HG03378 (cell line): ENCODE results near the gene KIDINS220.

Experiments
- ATAC-seq: cut with Tn5 transposase; IDR thresholded peaks from one replicate; pipeline ENCODE4 v1.9.1; 2021; ENCODE audit warnings: mild to moderate bottlenecking, moderate library complexity; ENCODE audit not compliant: unreplicated experiment

Gene KIDINS220

GRCh38 chr2:8836971-8837794 is at the start of gene KIDINS220:
KIDINS220 (minus strand) TSS chr2:8837613; CDS start chr2:8827093, 10,520 bp downstream.
- ATAC-seq, result peak; percentile 63

- no peak for ATAC-seq
These were observed 49.5 kb upstream of the KIDINS220 start for GRCh38 chr2:8886876-8887275.

GRCh38 chr2:8886202-8886518 is 48.7 kb upstream of the KIDINS220 start:
- ATAC-seq, result no peak

- ATAC-seq, result no peak
These were observed 48.2 kb upstream of the KIDINS220 start for GRCh38 chr2:8885449-8886201.

GRCh38 chr2:8884812-8885211 is 47.4 kb upstream of the KIDINS220 start:
- ATAC-seq, result no peak

- ATAC-seq, result no peak
These were observed 44.7 kb upstream of the KIDINS220 start for GRCh38 chr2:8882094-8882493.

- ATAC-seq, result no peak
These were observed 40.5 kb upstream of the KIDINS220 start for GRCh38 chr2:8877894-8878293.

- no peak for ATAC-seq
These were observed 39.9 kb upstream of the KIDINS220 start for GRCh38 chr2:8877332-8877731.

- no peak for ATAC-seq
These were observed 39.2 kb upstream of the KIDINS220 start for GRCh38 chr2:8876628-8877027.

GRCh38 chr2:8872821-8873432 is 35.5 kb upstream of the KIDINS220 start:
- no peak for ATAC-seq

GRCh38 chr2:8870441-8870840 is 33.0 kb upstream of the KIDINS220 start:
- ATAC-seq, result no peak

GRCh38 chr2:8867363-8867762 is 29.9 kb upstream of the KIDINS220 start:
- no peak for ATAC-seq

GRCh38 chr2:8863331-8863953 is 26.0 kb upstream of the KIDINS220 start:
- ATAC-seq, result no peak

- ATAC-seq, result no peak
These were observed 24.8 kb upstream of the KIDINS220 start for GRCh38 chr2:8862230-8862629.

- ATAC-seq, result no peak
These were observed 24.4 kb upstream of the KIDINS220 start for GRCh38 chr2:8861797-8862196.

GRCh38 chr2:8860239-8860638 is 22.8 kb upstream of the KIDINS220 start:
- no peak for ATAC-seq

GRCh38 chr2:8858910-8859309 is 21.5 kb upstream of the KIDINS220 start:
- no peak for ATAC-seq

GRCh38 chr2:8858264-8858663 is 20.9 kb upstream of the KIDINS220 start:
- ATAC-seq, result no peak

- no peak for ATAC-seq
These were observed 20.3 kb upstream of the KIDINS220 start for GRCh38 chr2:8857709-8858108.

- ATAC-seq, result no peak
These were observed 18.8 kb upstream of the KIDINS220 start for GRCh38 chr2:8856176-8856575.

- no peak for ATAC-seq
These were observed 17.6 kb upstream of the KIDINS220 start for GRCh38 chr2:8855010-8855409.
